ENCODE results near the gene C19orf25.

C19orf25 gene

GRCh38 chr19:1452802-1453524 is 26.1 kb downstream of the C19orf25 start:
- H3K27me3 ChIP-seq (ENCODE audit: insufficient read depth, poor library complexity, severe bottlenecking) = peaks cover 79% of the 10 kb centered on the region

GRCh38 chr19:1451916-1452801 is 26.9 kb downstream of the C19orf25 start:
- Histone ChIP-seq H3K27ac (replicated peaks) (no peak overlapping the region), H3K27me3 (ENCODE audit: insufficient read depth, poor library complexity, severe bottlenecking) (peaks cover 81% of the 10 kb centered on the region), H3K4me3 (replicated peaks; ENCODE audit: insufficient read depth, low read length) (no peak overlapping the region)
- DNase-seq (ENCODE audit: low read depth in 1 of 2, low spot score in 1 of 2) = no peak
- TF ChIP-seq GABPA (IDR thresholded peaks at IDR 0.05; ENCODE audit: low read depth) (no peak), POLR2AphosphoS5 (IDR thresholded peaks at IDR 0.05; ENCODE audit: low read depth) (no peak), SPI1 (IDR thresholded peaks at IDR 0.05; ENCODE audit: borderline replicate concordance, low read depth) (no peak), CTCF (IDR thresholded peaks at IDR 0.05; ENCODE audit: insufficient read depth, low read length) (no peak), REST (IDR thresholded peaks at IDR 0.05; ENCODE audit: insufficient replicate concordance, low read depth) (no peak)

More at GRCh38 chr19:1452802-1453524, 26.1 kb downstream of the C19orf25 start:
- H3K4me3 ChIP-seq (replicated peaks; ENCODE audit: insufficient read depth, low read length) = no peak overlapping the region
- no peak for TF ChIP-seq POLR2AphosphoS5 (IDR thresholded peaks at IDR 0.05; ENCODE audit: low read depth)
- H3K27ac ChIP-seq (replicated peaks) = no peak overlapping the region
- no peak for DNase-seq (ENCODE audit: low read depth in 1 of 2, low spot score in 1 of 2)

- no peak for TF ChIP-seq CTCF (IDR thresholded peaks at IDR 0.05; ENCODE audit: insufficient read depth, low read length)
- no peak for TF ChIP-seq GABPA (IDR thresholded peaks at IDR 0.05; ENCODE audit: low read depth)
- no peak for TF ChIP-seq POLR2AphosphoS5 (IDR thresholded peaks at IDR 0.05; ENCODE audit: low read depth)
- DNase-seq (ENCODE audit: low read depth in 1 of 2, low spot score in 1 of 2) = no peak
- H3K4me3 ChIP-seq (replicated peaks; ENCODE audit: insufficient read depth, low read length) = no peak overlapping the region
- H3K27me3 ChIP-seq (ENCODE audit: insufficient read depth, poor library complexity, severe bottlenecking) = peaks cover 78% of the 10 kb centered on the region
- H3K27ac ChIP-seq (replicated peaks) = no peak overlapping the region
Measured at GRCh38 chr19:1450735-1451731, 28.0 kb downstream of the C19orf25 start.

- DNase-seq (ENCODE audit: low read depth in 1 of 2, low spot score in 1 of 2) = no peak
- Histone ChIP-seq H3K27ac (replicated peaks) (no peak within 1 kb of the TSS), H3K4me3 (replicated peaks; ENCODE audit: insufficient read depth, low read length) (no peak within 1 kb of the TSS), H3K27me3 (ENCODE audit: insufficient read depth, poor library complexity, severe bottlenecking) (peaks cover 74% of the 10 kb centered on the region)
- no peak for TF ChIP-seq POLR2AphosphoS5 (IDR thresholded peaks at IDR 0.05; ENCODE audit: low read depth)
Measured at GRCh38 chr19:1449467-1450442, 29.3 kb downstream of the C19orf25 start, which contains the start of gene APC2. APC2 (plus strand) TSS chr19:1450121; CDS start chr19:1453002, 2,881 bp downstream.
